ENCODE measurements around the gene MAGI2. TPM values are rescaled to one million over a fixed set of nuclear protein-coding genes. Genes with fewer than 3 reads are reported as not detected.

MAGI2 gene
- total and polyA plus RNA-seq, 2 experiments from 2014 or later = 10.4 to 26.4 TPM

DNA sequence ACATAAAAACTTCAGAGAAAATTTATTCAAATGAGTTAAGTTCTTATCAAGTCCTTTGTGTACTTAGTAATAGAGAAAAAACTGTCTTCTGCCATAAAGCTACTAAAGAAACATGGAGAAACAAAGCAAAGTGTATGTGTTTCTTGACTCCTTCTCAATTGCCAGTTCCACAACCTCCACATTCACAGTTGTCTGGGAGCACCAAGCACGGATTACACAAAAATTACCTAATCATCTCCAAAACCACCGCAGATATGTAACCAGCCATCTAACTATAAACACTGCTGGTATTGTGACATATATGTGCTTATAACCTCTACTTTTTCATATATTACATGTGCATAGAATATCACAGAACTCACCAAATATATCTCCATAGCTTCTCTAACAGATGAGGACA, 23.1 kb downstream of the MAGI2 start:
- no peak overlapping the region for H3K27ac ChIP-seq (ENCODE audit: low read depth)
- no peaks in the 10 kb centered on the region for H3K79me2 ChIP-seq (replicated peaks; ENCODE audit: insufficient read depth)
- H3K27ac Mint-ChIP-seq = no peak overlapping the region
- ATAC-seq (no peak), DNase-seq (ENCODE audit: low spot score) (no peak)
- no peaks in the 10 kb centered on the region for H3K27me3 Mint-ChIP-seq (ENCODE audit: insufficient read depth, low read depth, poor library complexity)
- no peaks in the 10 kb centered on the region for H3K36me3 Mint-ChIP-seq (ENCODE audit: low read depth)
- no peak overlapping the region for H3K4me3 Mint-ChIP-seq
- no peaks in the 10 kb centered on the region for H3K4me1 ChIP-seq (ENCODE audit: insufficient read depth)
- H2AFZ ChIP-seq = no peak overlapping the region
- H4K20me1 ChIP-seq (replicated peaks; ENCODE audit: insufficient read depth) = no peaks in the 10 kb centered on the region
- H3K4me2 ChIP-seq = no peak overlapping the region
- H3K4me3 ChIP-seq = no peak overlapping the region
- H3K36me3 ChIP-seq (ENCODE audit: insufficient read depth) = no peaks in the 10 kb centered on the region
- H3K27me3 ChIP-seq (ENCODE audit: insufficient read depth) = no peaks in the 10 kb centered on the region
- H3K9me3 Mint-ChIP-seq = no peaks in the 10 kb centered on the region
- no peak for TF ChIP-seq ZNF331 (CRISPR knock-in tag; IDR thresholded peaks at IDR 0.05; ENCODE audit: low read depth)
- no peaks in the 10 kb centered on the region for H3K4me1 Mint-ChIP-seq
- H3F3A ChIP-seq (replicated peaks; ENCODE audit: low read depth) = no peaks in the 10 kb centered on the region
- H3K9me2 ChIP-seq (ENCODE audit: insufficient read depth) = no peaks in the 10 kb centered on the region

DNA sequence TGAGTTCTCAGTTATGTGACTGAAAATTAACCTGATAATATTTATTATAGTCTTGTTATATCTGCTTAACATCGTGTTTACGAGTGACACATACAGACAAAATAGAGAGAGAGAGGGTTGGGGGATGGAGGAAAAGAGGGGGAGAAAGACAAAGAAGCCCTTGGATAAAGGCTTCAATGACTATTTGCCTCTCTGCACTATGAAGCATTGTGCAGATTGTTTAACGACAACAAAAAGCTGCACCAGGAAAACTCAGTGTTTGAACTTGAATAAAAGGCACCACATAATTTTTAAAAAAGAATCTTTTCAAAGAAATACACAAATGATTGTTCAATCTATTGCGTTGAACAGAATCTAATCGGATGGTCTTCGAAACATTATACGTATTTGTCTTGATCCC, 27.8 kb downstream of the MAGI2 start:
- DNase-seq (ENCODE audit: low spot score) = no peak
- no peak overlapping the region for H3K4me3 ChIP-seq
- no peaks in the 10 kb centered on the region for H3K9me3 Mint-ChIP-seq
- H3K27me3 Mint-ChIP-seq (ENCODE audit: insufficient read depth, low read depth, poor library complexity) = no peaks in the 10 kb centered on the region
- H3K27me3 ChIP-seq (ENCODE audit: insufficient read depth) = no peaks in the 10 kb centered on the region
- H3F3A ChIP-seq (replicated peaks; ENCODE audit: low read depth) = no peaks in the 10 kb centered on the region
- no peak overlapping the region for H3K27ac ChIP-seq (ENCODE audit: low read depth)
- H3K36me3 ChIP-seq (ENCODE audit: insufficient read depth) = no peaks in the 10 kb centered on the region
- no peak overlapping the region for H3K4me3 Mint-ChIP-seq
- no peaks in the 10 kb centered on the region for H3K36me3 Mint-ChIP-seq (ENCODE audit: low read depth)
- H4K20me1 ChIP-seq (replicated peaks; ENCODE audit: insufficient read depth) = no peaks in the 10 kb centered on the region
- no peak overlapping the region for H3K4me2 ChIP-seq
- no peaks in the 10 kb centered on the region for H3K4me1 ChIP-seq (ENCODE audit: insufficient read depth)
- H2AFZ ChIP-seq = no peak overlapping the region
- no peaks in the 10 kb centered on the region for H3K79me2 ChIP-seq (replicated peaks; ENCODE audit: insufficient read depth)
- no peak for ATAC-seq
- H3K4me1 Mint-ChIP-seq = no peaks in the 10 kb centered on the region
- H3K9me2 ChIP-seq (ENCODE audit: insufficient read depth) = no peaks in the 10 kb centered on the region
- no peak overlapping the region for H3K27ac Mint-ChIP-seq
- TF ChIP-seq POLR2AphosphoS5 (IDR thresholded peaks at IDR 0.05; ENCODE audit: low read depth) (no peak), ETS1 (IDR thresholded peaks at IDR 0.05) (no peak), STAT1 (IDR thresholded peaks at IDR 0.05; ENCODE audit: unreplicated experiment) (no peak), ZNF114 (CRISPR knock-in tag; IDR thresholded peaks at IDR 0.05) (no peak), REST (IDR thresholded peaks at IDR 0.05; ENCODE audit: unreplicated experiment) (no peak), EZH2 (IDR thresholded peaks at IDR 0.05; ENCODE audit: low read depth, unreplicated experiment) (no peak), ZNF462 (CRISPR knock-in tag; IDR thresholded peaks at IDR 0.05) (no peak), EZH2phosphoT487 (IDR thresholded peaks at IDR 0.05; ENCODE audit: unreplicated experiment) (no peak)
- TF ChIP-seq, protein P1, sequence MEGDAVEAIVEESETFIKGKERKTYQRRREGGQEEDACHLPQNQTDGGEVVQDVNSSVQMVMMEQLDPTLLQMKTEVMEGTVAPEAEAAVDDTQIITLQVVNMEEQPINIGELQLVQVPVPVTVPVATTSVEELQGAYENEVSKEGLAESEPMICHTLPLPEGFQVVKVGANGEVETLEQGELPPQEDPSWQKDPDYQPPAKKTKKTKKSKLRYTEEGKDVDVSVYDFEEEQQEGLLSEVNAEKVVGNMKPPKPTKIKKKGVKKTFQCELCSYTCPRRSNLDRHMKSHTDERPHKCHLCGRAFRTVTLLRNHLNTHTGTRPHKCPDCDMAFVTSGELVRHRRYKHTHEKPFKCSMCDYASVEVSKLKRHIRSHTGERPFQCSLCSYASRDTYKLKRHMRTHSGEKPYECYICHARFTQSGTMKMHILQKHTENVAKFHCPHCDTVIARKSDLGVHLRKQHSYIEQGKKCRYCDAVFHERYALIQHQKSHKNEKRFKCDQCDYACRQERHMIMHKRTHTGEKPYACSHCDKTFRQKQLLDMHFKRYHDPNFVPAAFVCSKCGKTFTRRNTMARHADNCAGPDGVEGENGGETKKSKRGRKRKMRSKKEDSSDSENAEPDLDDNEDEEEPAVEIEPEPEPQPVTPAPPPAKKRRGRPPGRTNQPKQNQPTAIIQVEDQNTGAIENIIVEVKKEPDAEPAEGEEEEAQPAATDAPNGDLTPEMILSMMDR (conservative IDR thresholded peaks at IDR 0.05; ENCODE audit: low read depth in 2 of 2) = no peak
